ENCODE results near the gene RB1. TPM values are rescaled to one million over a fixed set of nuclear protein-coding genes. Genes with fewer than 3 reads are reported as not detected.

The RB1 gene
- total RNA-seq, 2 donors from 2014 or later: 18.7 to 20.1 TPM

DNA sequence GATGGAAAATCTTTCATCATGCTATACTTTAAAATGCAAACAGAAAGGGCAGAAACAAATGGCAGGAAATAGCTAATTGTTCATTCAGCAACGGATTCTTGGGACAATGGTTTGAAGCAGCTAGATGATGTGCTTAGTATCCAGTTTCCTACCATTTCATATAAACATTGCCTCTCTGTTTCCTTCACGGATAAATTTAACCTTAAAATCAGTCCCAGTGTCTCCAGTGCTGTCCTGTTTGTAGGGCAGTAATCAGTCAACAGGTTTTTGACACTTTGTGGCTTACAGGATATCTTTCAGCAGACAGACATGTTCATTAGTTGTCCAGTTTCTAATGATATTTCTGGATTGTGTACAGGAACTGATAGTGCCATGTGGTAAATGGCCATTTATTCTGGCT is 24.7 kb upstream of the RB1 start:
- Mint-ChIP-seq H3K27ac (no peak overlapping the region), H3K4me1 (no peaks in the 10 kb centered on the region), H3K27me3 (ENCODE audit: insufficient read depth) (no peaks in the 10 kb centered on the region), H3K9me3 (no peaks in the 10 kb centered on the region), H3K36me3 (ENCODE audit: low read depth) (no peaks in the 10 kb centered on the region), H3K4me3 (no peak overlapping the region)
- H3K4me1 ChIP-seq (ENCODE audit: control insufficient read depth, insufficient read depth, low read length): no peaks in the 10 kb centered on the region
- TF ChIP-seq, protein P1, sequence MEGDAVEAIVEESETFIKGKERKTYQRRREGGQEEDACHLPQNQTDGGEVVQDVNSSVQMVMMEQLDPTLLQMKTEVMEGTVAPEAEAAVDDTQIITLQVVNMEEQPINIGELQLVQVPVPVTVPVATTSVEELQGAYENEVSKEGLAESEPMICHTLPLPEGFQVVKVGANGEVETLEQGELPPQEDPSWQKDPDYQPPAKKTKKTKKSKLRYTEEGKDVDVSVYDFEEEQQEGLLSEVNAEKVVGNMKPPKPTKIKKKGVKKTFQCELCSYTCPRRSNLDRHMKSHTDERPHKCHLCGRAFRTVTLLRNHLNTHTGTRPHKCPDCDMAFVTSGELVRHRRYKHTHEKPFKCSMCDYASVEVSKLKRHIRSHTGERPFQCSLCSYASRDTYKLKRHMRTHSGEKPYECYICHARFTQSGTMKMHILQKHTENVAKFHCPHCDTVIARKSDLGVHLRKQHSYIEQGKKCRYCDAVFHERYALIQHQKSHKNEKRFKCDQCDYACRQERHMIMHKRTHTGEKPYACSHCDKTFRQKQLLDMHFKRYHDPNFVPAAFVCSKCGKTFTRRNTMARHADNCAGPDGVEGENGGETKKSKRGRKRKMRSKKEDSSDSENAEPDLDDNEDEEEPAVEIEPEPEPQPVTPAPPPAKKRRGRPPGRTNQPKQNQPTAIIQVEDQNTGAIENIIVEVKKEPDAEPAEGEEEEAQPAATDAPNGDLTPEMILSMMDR (conservative IDR thresholded peaks at IDR 0.05): no peak
- no peak overlapping the region for H3K27ac ChIP-seq (ENCODE audit: low read depth, low read length)
- DNase-seq: no peak
- H3K4me3 ChIP-seq (ENCODE audit: low read length): no peak overlapping the region
- WGBS, 2 experiments (ENCODE audit: insufficient coverage in 1 of 2, insufficient read length in 1 of 2): 71% methylated on average over 2 of the region's 2 CpGs; no CpG with 5 or more reads in 1 of the 2 experiments
- no peaks in the 10 kb centered on the region for H3K9me3 ChIP-seq (ENCODE audit: control insufficient read depth, low read length)
- no peak overlapping the region for H3K9ac ChIP-seq (ENCODE audit: extremely low read depth, low read length, poor library complexity, severe bottlenecking)
- H3K36me3 ChIP-seq (ENCODE audit: control insufficient read depth, insufficient read depth, low read length): no peaks in the 10 kb centered on the region
- H3K27me3 ChIP-seq (ENCODE audit: control insufficient read depth, insufficient read depth, low read length, poor library complexity, severe bottlenecking): no peaks in the 10 kb centered on the region

DNA sequence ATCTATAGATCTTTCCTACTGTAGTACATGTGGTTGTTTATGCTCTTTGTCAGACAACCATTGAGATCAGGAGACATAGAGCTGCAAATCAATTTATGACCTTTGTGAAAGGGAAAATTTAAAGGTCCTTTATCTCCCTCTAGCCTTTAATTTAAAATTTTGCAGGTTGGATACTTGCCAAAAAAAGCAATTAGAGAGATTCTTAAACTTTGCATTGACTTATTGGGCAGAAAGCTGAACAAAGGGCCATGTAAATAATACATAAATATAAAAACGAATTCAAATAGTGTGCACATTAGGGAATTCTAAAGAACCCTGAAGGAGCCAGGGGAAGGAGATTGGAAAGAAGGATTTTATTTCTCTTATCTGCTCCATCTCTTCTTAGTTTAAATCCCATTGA is 22.0 kb upstream of the RB1 start:
- WGBS, 2 experiments (ENCODE audit: insufficient coverage in 1 of 2, insufficient read length in 1 of 2): no CpG with 5 or more reads among the region's 1 CpG
- no peak overlapping the region for H3K4me3 Mint-ChIP-seq
- H3K27ac ChIP-seq (ENCODE audit: low read depth, low read length): no peak overlapping the region
- no peaks in the 10 kb centered on the region for H3K4me1 Mint-ChIP-seq
- no peaks in the 10 kb centered on the region for H3K4me1 ChIP-seq (ENCODE audit: control insufficient read depth, insufficient read depth, low read length)
- TF ChIP-seq, protein P1 (conservative IDR thresholded peaks at IDR 0.05): no peak
- DNase-seq: no peak
- H3K4me3 ChIP-seq (ENCODE audit: low read length): no peak overlapping the region
- H3K9me3 ChIP-seq (ENCODE audit: control insufficient read depth, low read length): no peaks in the 10 kb centered on the region
- no peak overlapping the region for H3K27ac Mint-ChIP-seq
- H3K36me3 ChIP-seq (ENCODE audit: control insufficient read depth, insufficient read depth, low read length): no peaks in the 10 kb centered on the region
- H3K9me3 Mint-ChIP-seq: no peaks in the 10 kb centered on the region
- H3K27me3 Mint-ChIP-seq (ENCODE audit: insufficient read depth): no peaks in the 10 kb centered on the region
- H3K9ac ChIP-seq (ENCODE audit: extremely low read depth, low read length, poor library complexity, severe bottlenecking): no peak overlapping the region
- no peaks in the 10 kb centered on the region for H3K36me3 Mint-ChIP-seq (ENCODE audit: low read depth)
- H3K27me3 ChIP-seq (ENCODE audit: control insufficient read depth, insufficient read depth, low read length, poor library complexity, severe bottlenecking): no peaks in the 10 kb centered on the region

- no peak for DNase-seq
- WGBS, 2 experiments (ENCODE audit: insufficient coverage in 1 of 2, insufficient read length in 1 of 2): 87 to 100% methylated on average over 1 to 2 of the region's 2 CpGs
- no peaks in the 10 kb centered on the region for H3K9me3 Mint-ChIP-seq
- peaks cover 5% of the 10 kb centered on the region for H3K4me1 ChIP-seq (ENCODE audit: control insufficient read depth, insufficient read depth, low read length)
- peaks cover 24% of the 10 kb centered on the region for H3K27me3 ChIP-seq (ENCODE audit: control insufficient read depth, insufficient read depth, low read length, poor library complexity, severe bottlenecking)
- no peaks in the 10 kb centered on the region for H3K36me3 ChIP-seq (ENCODE audit: control insufficient read depth, insufficient read depth, low read length)
- H3K9me3 ChIP-seq (ENCODE audit: control insufficient read depth, low read length): no peaks in the 10 kb centered on the region
- H3K9ac ChIP-seq (ENCODE audit: extremely low read depth, low read length, poor library complexity, severe bottlenecking): no peak overlapping the region
- no peak overlapping the region for H3K4me3 Mint-ChIP-seq
- TF ChIP-seq, protein P1 (conservative IDR thresholded peaks at IDR 0.05): no peak
- peaks cover 2% of the 10 kb centered on the region for H3K4me1 Mint-ChIP-seq
- H3K27me3 Mint-ChIP-seq (ENCODE audit: insufficient read depth): peaks cover 11% of the 10 kb centered on the region
- H3K27ac Mint-ChIP-seq: no peak overlapping the region
- H3K4me3 ChIP-seq (ENCODE audit: low read length): no peak overlapping the region
- no peaks in the 10 kb centered on the region for H3K36me3 Mint-ChIP-seq (ENCODE audit: low read depth)
- no peak overlapping the region for H3K27ac ChIP-seq (ENCODE audit: low read depth, low read length)
Observed at GRCh38 chr13:48291730-48292129, 11.8 kb upstream of the RB1 start.
